ENCODE data around the gene PLA2G4C.

GRCh38 chr19:48111280-48111679, 663 bp upstream of the PLA2G4C start:
- TF ChIP-seq CTCF (IDR thresholded peaks at IDR 0.05) (no peak), POLR2AphosphoS5 (IDR thresholded peaks at IDR 0.05) (no peak)

Data from gastroesophageal sphincter (tissue), 3 donors.